Natural killer cell (primary cell): ENCODE results near the gene BBS10. TPM values are rescaled to one million over a fixed set of nuclear protein-coding genes. Genes with fewer than 3 reads are reported as not detected.

Experiments
- ATAC-seq, 3 donors: fragments of 150-1000 bp in 2 of 3; fragments of 200-7000 bp in 1 of 3; cut with Tn5 transposase; 1 replicate in 1 of 3; 2 replicates in 2 of 3; pipeline ENCODE4 v1.10.0; 2021; ENCODE audit warnings: mild to moderate bottlenecking in 2 of 3, moderate library complexity in 2 of 3
- DNase-seq, 2 donors: peaks; one replicate each; pipeline versions ENCODE4 v3.0.0 to v3.0.0-alpha.2; 2013 to 2021; ENCODE audit warnings: mixed read lengths in 1 of 2
- H3K27ac ChIP-seq: one replicate; pipeline ENCODE4 v1.5.1; 2013; ENCODE audit warnings: mild to moderate bottlenecking, low read length
- H3K27me3 ChIP-seq: one replicate; pipeline ENCODE4 v1.6.1; 2013; ENCODE audit warnings: low read length; ENCODE audit not compliant: control insufficient read depth, insufficient read depth
- H3K36me3 ChIP-seq: one replicate; pipeline ENCODE4 v1.6.1; 2013; ENCODE audit warnings: low read length; ENCODE audit not compliant: control insufficient read depth, insufficient read depth
- H3K4me1 ChIP-seq: one replicate; pipeline ENCODE4 v1.6.1; 2013; ENCODE audit warnings: low read length; ENCODE audit not compliant: control insufficient read depth, insufficient read depth
- H3K4me3 ChIP-seq: one replicate; pipeline ENCODE4 v1.5.1; 2013; ENCODE audit warnings: low read length
- H3K9me3 ChIP-seq: one replicate; pipeline ENCODE4 v1.6.1; 2013; ENCODE audit warnings: low read length; ENCODE audit not compliant: control insufficient read depth, insufficient read depth
- H3K27ac Mint-ChIP-seq, 2 donors: one replicate each; pipeline ENCODE4 v1.8.0; 2022; ENCODE audit warnings: mild to moderate bottlenecking in 2 of 2, mixed read lengths in 2 of 2, moderate library complexity in 1 of 2
- H3K27me3 Mint-ChIP-seq, 2 donors: one replicate each; pipeline ENCODE4 v1.8.0; 2022; ENCODE audit warnings: low read depth in 2 of 2, mixed read lengths in 2 of 2
- H3K36me3 Mint-ChIP-seq: one replicate; pipeline ENCODE4 v1.8.0; 2022; ENCODE audit warnings: mixed read lengths
- H3K4me1 Mint-ChIP-seq, 2 donors: one replicate each; pipeline ENCODE4 v1.8.0; 2022; ENCODE audit warnings: mixed read lengths in 2 of 2
- H3K4me3 Mint-ChIP-seq: one replicate; pipeline ENCODE4 v1.8.0; 2022; ENCODE audit warnings: mild to moderate bottlenecking, moderate library complexity, mixed read lengths
- H3K9me3 Mint-ChIP-seq, 2 donors: one replicate each; pipeline ENCODE4 v1.8.0; 2022; ENCODE audit warnings: mixed read lengths in 2 of 2
- CTCF ChIP-seq: fragments of 200-600 bp; IDR thresholded peaks from one replicate; pipeline ENCODE4 v1.8.0; 2022; ENCODE audit warnings: antibody characterized with exemption
- WGBS: methylation state at CpG from one replicate; pipeline ENCODE4 v1.1.7; 2013; ENCODE audit warnings: missing lambda C conversion rate; ENCODE audit not compliant: insufficient coverage; 5-methylcytosine and 5-hydroxymethylcytosine counted together
- intact Hi-C: fragments of 100-400 bp; cut with micrococcal nuclease; formaldehyde crosslinking; loops from one replicate; pipeline ENCODE4 v1.14.2; 2022
- total RNA-seq, 4 donors: library from RNA; stranded (reverse); fragments of 120-200 nt in 1 of 4; gene quantifications; one replicate each; pipeline versions ENCODE4 v1.2.3 to v1.2.4, GENCODE V29; 2013 to 2022

Gene BBS10
- total RNA-seq, 3 donors from 2014 or later (not counting 1 experiment from before 2014, with no cell fraction given) = 2.8 to 4.0 (median 3.3) TPM

- H3K36me3 Mint-ChIP-seq = no peaks in the 10 kb centered on the region
- H3K27me3 Mint-ChIP-seq = peaks cover 12 to 16% of the 10 kb centered on the region in 2 donors
- WGBS = 100% methylated on average over 1 of the region's 1 CpG
Measured at GRCh38 chr12:76318773-76319594, 29.2 kb downstream of the BBS10 start.

GRCh38 chr12:76317976-76318375, 30.2 kb downstream of the BBS10 start:
- H3K27me3 ChIP-seq = no peaks in the 10 kb centered on the region
- WGBS = 92% methylated on average over 1 of the region's 1 CpG
- intact Hi-C loops = no loop called here
- H3K4me1 Mint-ChIP-seq = no peaks in the 10 kb centered on the region
- H3K36me3 Mint-ChIP-seq = no peaks in the 10 kb centered on the region
- H3K36me3 ChIP-seq = no peaks in the 10 kb centered on the region
- ATAC-seq (no peak), DNase-seq (no peak)
- no peaks in the 10 kb centered on the region for H3K9me3 ChIP-seq
- H3K27ac ChIP-seq = no peak overlapping the region
- H3K4me1 ChIP-seq = no peaks in the 10 kb centered on the region
- no peak overlapping the region for H3K4me3 ChIP-seq
- H3K9me3 Mint-ChIP-seq = no peaks in the 10 kb centered on the region
- H3K4me3 Mint-ChIP-seq = no peak overlapping the region
- H3K27ac Mint-ChIP-seq = no peak overlapping the region
- TF ChIP-seq CTCF = no peak
- H3K27me3 Mint-ChIP-seq = peaks cover 12 to 16% of the 10 kb centered on the region in 2 donors

More at GRCh38 chr12:76318773-76319594, 29.2 kb downstream of the BBS10 start:
- no peaks in the 10 kb centered on the region for H3K4me1 Mint-ChIP-seq
- intact Hi-C loops = no loop called here
- Histone ChIP-seq H3K4me1 (no peaks in the 10 kb centered on the region), H3K4me3 (no peak overlapping the region), H3K36me3 (no peaks in the 10 kb centered on the region), H3K27ac (no peak overlapping the region), H3K9me3 (no peaks in the 10 kb centered on the region), H3K27me3 (no peaks in the 10 kb centered on the region)
- no peak overlapping the region for H3K27ac Mint-ChIP-seq
- ATAC-seq = no peak
- no peak for TF ChIP-seq CTCF
- no peak for DNase-seq
- no peaks in the 10 kb centered on the region for H3K9me3 Mint-ChIP-seq
- no peak overlapping the region for H3K4me3 Mint-ChIP-seq

- intact Hi-C loops = no loop called here
- Mint-ChIP-seq H3K27ac (no peak overlapping the region), H3K9me3 (no peaks in the 10 kb centered on the region), H3K27me3 (peaks cover 13 to 24% of the 10 kb centered on the region in 2 donors), H3K36me3 (no peaks in the 10 kb centered on the region), H3K4me1 (no peaks in the 10 kb centered on the region), H3K4me3 (no peak overlapping the region)
- Histone ChIP-seq H3K4me1 (no peaks in the 10 kb centered on the region), H3K27ac (no peak overlapping the region), H3K36me3 (no peaks in the 10 kb centered on the region), H3K9me3 (no peaks in the 10 kb centered on the region), H3K27me3 (no peaks in the 10 kb centered on the region), H3K4me3 (no peak overlapping the region)
- WGBS = 86% methylated on average over 6 of the region's 7 CpGs
- ATAC-seq (no peak), DNase-seq (no peak)
- no peak for TF ChIP-seq CTCF
Measured at GRCh38 chr12:76316468-76316867, 31.7 kb downstream of the BBS10 start.
